Measurements from ENCODE around the gene SCAMP5.

SCAMP5 gene, protein sequence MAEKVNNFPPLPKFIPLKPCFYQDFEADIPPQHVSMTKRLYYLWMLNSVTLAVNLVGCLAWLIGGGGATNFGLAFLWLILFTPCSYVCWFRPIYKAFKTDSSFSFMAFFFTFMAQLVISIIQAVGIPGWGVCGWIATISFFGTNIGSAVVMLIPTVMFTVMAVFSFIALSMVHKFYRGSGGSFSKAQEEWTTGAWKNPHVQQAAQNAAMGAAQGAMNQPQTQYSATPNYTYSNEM

DNA sequence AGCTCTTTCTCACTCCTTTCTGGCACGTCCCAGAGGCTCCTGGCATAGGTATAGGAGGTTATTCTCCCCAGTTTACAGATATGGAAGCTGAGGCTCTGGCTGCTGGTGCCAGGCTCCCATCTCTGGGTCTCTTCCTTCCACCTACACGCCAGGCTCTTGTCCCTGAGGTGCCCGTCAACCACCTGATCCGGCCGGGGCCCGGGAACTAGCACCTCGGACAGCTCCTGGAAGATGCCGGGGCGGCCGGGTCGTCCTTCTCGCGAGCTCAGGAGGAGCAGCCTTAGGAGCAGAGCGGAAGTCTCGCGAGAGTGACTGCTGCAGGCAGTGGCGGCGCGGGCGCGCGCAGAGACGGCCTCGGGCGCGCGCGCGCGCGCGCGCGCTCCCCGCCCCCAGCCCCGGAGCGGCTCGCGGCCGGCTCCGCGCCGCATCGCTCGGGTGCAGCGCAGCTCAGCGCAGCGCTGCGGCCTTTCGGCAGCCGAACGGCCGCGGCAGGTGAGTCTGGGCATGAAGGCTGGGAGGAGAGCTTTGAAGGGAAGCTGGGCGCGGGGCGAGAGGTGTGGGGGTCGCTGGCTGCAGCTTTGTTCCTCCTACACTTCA, at the start of gene SCAMP5:
TSS of gene SCAMP5 (plus strand) at position 382 of the 597 bp plus-strand sequence. CDS start 16,277 bp downstream, outside the sequence.
- DNase-seq, result peak; percentile 86

DNA sequence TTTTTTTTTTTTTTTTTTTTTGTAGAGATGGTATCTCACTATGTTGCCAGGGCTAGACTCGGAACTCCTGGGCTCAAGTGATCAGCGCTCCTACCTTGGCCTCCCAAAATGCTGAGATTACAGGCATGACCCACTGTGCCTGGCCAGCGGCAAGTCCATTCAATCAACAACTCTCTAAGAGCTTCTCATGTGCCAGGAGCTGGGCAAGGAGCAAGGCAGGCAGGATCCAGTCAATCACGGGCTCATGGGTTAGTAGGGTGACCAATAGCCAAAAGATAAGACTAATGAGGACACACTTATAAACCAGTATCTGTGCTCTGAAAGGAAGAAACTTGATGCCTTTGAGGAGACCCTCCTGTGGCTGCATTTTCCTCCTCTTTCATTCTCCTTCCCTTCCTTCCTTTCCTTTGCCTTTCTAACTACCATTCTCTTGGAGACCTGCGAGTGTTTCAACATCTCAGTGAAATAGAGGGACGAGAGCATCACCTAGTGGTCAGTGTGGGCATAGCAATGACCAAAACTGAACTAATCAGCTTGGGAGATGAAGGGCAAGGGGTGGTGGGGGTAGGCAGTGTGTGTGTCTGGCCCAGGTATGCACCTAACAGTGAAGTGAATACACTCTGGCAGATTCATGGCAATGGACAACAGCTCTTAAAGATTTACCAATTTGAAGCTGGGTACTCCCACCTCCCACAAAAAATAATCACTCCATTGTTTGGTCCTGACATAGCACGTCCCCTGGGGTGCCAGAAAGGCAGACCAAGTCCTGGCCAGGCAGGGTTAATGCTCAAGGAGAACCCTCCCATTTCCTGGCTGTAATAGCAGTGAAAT, 45.1 kb upstream of the SCAMP5 start:
- peak; percentile 20 for DNase-seq

DNA sequence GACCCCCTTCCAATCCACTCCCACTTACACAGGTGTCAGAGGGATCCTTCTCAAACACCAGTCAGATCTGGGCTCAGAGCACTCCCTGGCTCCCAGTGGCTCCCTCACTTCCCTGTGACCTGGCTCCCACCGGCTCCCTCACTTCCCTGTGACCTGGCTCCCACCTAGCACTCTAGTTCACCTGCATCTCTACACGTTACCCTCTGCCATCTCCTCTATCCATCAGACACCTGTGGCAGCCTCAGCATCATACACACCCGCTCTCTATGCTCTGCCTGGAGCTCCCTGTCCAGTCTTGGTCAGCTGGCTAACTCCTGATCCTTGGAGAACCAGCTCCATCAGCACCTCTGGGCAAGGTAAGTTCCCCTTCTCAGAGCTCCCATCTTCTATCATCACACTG, 44.4 kb upstream of the SCAMP5 start:
- no peak for DNase-seq

DNA sequence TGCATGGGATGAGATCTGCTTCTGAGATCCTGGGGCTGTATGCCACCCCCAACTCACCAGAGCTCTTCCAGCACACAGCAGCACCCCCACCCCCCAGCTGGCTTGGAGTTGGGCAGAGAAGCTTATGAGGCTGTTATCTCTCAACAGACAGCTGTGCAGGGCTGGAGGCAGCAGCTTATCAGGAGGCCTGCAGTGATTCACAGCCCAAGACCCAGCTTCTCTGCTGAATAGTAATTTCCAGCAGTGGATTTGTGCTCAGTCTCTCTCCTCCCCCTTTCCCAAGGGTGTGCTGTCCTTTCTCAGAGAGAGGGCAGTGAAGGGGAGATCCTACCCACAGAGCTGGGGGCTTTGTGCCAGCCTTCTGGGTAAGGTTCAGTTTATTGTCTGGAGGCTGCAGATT, 40.8 kb upstream of the SCAMP5 start:
- DNase-seq, result no peak

DNA sequence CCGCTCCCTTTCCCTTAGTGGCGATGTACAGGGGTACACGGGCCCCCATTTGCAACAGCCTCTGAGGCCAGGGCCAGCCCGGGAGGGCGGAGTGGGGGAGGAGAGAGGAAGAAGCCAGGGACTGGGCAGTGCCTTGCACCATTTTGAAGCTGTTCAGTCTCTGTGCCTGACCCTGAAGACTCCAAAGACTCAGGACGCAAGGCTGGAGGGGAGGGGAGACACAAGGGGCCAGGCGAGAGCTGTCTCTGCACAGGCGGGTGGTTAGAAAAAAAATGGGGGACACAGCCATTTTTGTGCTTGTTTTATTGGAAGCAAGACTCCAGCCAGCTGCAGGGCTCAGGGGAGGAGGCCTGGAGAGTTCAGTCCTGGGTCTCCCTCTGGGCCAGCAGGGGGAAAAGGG, 40.3 kb upstream of the SCAMP5 start:
- DNase-seq, result no peak

DNA sequence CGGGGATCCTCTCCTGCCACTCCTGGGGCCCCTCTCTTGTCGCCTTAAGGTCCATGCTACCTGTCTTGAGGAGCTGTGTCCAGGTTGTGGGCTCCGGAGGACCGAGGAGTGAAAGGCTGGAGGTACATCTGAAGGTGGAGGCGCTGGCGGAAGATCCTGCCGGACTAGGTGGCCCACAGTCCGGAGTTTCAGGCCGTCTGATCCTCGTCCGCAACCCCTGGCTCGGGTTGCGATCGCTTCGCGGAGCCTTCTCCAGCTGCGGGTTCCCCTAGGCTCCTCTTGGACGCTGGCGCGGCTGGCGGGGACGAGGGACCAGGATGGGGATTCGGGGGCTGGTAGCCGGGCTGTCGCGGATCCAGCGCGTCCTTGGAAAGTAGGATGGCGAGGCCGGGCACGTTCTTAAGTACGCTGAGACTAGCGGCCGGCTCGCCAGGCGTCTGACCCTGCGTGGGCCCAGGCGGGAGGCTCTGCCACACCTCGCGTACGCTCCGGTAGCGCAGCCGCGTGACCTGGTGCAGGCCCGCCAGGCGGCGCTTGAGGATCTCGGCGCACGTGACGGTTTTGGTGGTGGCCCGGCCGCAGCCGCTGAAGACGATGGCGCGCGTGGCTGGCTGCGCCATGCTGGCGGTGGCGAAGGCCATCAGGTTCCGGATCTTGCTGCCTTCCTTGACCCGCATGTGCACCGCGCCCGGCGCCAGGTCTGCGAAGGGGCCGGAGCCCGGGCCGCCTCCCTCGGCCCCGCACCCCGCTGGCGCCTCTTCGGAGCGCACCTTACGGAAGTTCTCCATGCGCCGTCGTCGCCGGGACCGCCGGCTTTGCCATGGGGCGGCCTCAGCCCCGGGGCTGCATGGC, 39.3 kb upstream of the SCAMP5 start:
- no peak for DNase-seq

DNA sequence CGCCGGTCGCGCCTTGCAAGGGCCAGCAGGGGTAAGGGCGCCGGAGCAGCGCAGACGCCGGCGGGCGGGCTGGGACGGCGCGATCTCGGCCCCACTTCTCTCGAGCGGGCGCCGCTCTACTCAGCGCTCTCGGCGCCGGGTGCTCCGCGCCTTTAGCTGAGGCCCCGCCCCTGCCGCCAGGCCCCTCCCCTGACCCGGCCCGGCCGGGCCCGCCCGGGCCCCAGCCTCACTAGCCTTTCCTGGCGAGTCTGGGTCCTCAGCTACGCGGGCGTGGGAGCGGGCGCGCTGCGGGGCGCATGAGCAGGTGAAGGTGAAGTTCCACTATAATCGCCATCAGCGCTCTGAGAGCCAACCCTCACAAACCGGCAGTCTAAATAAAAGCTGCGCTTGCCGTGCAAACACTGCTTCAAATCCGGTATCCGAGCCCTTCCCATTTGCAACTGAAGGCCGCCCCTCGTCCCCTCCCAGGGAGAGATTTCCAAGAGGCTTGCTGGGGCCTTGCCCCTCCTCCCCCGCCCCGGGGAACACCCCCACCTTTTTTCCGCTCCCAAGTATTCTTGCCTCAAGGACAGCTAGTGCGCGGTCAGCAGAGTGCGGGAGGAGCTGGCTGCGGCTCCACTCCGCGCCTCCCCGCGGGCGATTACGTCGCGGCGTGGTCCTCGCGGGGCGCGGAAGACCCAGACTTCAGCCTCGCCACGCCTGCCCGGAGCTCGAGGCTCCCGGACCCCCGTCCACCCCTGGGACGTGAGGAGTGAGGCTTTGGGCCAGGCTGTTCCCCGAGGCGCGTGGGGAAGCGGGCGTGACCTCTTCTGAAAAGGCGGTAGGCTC, 38.5 kb upstream of the SCAMP5 start, which contains the start of gene RPP25:
TSS of gene RPP25 (minus strand) at position 125 of the 828 bp plus-strand sequence. CDS start 189 bp downstream, outside the sequence.
- DNase-seq, result peak; percentile 25

DNA sequence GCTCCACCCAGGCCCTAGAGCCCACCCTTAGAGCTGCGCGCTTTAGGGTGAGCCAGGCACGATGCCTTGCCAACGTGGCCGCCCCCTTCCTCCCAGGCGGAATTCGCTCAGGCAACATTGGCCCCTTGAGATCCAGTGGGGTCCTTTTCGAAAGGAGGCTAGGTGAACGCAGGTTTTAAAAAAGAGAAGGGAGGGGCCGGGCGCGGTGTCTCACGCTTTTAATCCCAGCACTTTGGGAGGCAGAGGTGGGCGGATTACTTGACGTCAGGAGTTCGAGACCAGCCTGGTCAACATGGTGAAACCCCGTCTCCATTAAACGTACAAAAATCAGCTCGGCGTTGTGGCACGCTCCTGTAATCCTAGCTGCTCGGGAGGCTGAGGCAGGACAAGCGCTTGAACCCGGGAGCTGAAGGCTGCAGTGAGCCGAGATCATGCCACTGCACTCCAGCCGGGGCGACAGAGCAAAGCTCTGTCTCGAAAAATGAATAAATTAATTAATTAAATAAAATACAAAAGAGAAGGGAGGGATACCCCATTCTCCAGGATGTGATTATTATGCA, 37.8 kb upstream of the SCAMP5 start:
- DNase-seq, result no peak

DNA sequence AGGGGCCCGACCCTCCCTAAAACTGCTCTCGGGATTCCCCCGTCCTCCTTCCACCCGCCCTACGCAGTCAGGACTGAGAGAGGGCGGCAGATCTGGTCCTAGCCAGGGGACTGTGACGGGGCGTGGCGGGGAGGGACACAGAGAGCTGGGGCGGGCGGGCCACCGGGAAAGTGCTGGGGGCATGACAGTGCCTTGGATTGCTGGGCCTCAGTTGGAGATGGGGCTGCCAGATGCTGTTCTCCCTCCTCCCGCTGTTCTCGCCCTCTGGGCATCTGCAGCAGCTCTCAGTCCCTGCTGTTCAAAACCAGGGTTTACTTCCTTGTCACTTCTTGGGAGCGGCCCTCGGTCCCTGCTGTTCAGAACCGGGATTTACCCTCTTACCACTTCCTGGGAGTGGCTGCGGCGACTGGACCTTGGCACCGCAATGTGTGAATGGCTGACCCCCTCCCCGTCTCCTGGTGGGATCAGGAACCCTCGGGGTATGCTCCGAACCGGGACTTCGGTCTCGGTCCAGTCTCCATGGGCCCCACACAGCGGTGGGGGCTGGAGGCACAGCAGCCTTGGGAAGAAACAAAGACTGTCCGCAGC, 36.9 kb upstream of the SCAMP5 start:
- DNase-seq, result no peak

DNA sequence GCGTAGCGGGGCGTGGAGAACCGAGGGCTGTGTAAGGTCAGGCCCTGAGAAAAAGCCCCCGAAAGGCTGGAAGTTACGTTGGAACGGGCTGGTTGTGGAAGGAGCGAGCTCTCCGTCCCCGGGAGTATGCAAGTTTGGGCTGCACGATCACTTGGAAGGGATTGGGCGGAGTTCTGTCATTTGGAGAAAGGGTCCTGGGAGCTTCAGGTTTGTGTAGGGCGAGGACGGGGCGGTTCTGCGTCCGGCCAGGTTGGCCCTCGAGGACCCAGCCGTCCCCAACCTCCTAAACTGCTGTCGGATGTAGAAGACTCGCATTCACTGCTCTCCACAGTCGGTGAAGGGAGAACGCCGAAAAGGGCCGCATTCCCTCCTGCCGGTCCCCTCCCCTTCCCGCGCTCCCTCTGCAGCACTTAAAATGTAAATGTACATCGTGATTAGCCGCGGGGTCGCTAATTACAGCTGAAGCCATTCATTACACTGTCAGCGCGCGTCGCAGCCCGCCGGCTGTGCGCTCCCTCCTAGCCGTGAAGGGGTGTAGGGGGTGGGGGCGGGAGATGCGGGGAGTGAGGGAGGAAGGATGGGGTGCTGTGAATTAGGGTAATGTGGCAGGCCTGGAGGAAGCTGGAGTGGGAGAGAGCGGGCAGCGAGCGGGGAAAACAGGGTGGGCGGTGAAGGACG, 36.3 kb upstream of the SCAMP5 start:
- DNase-seq, result no peak

DNA sequence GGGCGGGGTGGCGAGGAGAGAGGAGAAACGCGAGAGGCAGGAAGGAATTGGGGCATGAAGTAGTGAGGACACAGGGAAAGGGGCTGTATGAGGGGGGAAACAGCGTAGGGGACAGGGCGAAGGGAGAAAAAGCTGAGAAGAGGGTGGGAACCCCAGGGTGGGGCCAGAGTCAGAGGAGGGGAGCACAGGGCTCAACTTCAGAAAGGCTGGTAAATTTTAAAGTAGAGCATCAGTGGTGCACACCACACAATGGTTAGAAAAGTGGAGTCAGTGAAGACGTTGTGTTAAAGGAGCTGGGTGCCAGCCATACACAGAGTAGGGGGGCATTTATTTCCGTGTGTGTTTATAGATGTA, 35.8 kb upstream of the SCAMP5 start:
- no peak for DNase-seq

DNA sequence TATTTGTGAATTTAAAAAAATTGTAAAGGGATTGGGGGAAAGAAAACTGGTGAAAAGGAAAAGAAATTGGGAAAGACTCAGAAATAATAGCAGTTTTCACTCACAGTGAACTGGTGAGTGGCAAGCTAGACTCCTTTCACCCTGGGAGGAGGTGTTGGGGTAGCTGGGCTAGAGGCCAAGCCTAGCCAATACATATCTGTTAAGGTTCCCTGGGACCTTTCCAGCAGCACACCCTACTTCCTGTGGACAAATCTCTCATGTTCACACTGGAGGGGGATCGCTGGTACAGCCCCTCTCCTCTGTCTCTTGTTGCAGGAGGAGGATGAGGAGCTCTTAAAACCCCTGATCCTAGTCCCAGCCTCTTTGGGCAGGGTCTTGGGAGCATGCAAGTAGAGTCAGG, 35.1 kb upstream of the SCAMP5 start:
- no peak for DNase-seq

DNA sequence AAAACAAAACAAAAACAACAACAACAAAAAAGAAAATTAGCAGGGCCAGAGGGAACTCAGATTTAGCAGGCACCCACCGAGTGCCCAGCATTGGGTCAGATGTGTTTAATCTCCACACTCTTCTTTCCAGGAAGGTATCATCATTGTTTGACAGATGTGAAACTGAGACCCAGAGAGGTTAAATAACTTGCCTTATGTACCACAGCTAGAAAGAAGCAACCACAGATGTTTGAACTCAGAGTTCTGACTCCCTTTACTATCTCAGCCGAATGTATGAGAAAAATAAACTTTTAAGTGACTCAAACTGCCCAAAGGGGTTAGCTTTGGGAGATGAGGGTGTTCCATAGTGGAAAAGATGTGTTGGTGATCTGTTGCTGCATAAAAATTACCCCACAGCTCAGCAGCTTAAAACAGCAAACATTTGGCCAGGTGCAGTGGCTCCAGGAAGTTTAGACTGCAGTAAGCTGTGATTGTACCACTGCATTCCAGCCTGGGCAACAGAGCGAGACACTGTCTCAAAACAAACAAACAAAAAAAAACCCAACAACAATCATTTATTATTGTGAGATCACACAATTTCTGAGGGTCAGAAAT, 34.3 kb upstream of the SCAMP5 start:
- no peak for DNase-seq

DNA sequence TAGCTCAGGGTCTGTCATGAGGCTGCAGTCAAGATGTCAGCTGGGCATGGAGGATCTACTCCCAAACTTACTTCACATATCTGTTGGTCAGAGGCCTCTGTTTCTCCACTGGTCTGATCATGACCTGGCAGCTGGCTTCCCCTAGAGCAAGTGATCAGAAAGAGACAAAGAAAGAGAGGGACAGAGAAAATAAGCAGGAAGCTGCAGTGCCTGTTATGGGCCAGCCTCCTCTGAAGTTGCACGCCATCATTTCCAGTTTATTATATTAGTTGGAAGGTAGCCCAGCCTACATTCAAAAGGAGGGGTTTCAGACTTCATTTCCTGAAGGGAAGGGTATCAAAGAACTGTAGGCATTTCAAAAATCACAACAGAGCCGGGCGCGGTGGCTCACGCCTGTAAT, 33.7 kb upstream of the SCAMP5 start:
- DNase-seq, result no peak

DNA sequence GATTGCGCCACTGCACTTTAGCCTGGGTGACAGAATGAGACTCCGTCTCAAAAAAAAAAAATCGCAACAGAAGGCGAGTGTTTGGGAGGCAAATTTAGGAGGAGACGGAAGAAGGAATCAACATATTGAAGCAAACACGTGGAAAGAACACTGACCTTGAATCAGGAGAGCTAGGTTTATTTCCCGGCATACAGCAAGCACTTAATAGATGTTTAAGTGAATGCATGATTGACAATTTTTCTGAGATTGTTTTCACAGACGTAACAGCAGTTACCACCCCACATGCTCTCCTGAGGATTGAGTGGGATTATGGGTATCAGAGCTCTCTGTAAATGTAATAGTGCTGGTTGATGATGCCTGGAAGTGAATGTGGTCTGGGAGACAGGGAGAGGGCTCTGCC, 33.1 kb upstream of the SCAMP5 start:
- no peak for DNase-seq

DNA sequence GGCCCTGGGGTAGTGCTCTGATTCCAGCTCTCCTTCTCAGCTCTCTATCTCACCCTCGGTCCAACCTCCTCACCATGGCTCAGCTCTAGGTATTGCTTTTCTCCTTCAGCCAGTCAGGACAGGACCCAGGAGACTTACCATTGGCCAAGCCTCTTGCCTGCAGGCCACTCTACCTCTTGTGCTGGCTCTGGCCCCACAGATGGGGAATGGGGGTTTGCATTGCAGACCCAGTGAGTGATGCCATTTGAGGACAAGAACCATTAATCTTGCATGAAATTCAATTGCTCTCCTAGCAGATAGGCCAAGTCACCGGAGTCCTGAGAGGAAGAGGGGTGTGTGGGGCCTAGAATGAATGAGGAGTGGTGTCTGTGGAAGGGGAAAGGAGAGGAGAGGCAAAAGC, 32.7 kb upstream of the SCAMP5 start:
- no peak for DNase-seq

DNA sequence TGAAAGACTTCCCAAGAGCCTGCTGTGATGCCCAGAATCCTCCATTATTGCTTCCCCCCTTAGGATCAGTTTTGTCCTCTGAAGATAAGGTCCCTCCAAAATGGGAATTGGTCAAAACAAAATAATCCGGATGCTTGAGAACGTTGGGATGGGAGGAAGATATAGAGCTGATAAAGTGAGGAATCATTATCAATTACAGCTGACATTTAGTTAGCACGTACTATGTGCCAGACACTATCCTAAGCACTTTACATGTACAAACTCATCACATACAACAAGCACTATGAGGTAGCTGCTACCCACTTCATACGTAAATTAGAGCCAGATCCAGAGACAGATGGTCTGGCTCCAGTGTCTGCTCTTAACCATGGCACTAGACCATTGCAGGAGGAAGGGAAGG, 32.1 kb upstream of the SCAMP5 start:
- DNase-seq, result no peak

DNA sequence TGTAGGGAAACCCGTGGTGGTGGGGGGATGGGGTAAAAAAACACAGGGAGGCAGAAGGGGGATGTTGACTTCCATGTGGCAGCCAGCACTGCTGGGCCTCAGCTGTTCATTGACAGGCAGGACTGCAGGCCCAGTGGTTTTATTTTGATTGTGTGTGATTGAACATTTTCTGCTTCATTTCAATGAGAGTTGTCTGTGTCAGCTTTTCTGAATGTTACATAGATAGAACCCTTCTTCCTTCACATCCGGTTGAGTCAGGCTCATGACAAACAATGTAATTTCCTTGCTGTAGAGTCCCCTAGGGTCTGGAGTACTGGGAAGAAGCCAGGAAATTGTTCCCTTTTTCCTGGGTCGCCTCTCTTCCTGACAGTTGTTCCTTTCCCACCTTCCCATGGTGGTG, 30.6 kb upstream of the SCAMP5 start:
- no peak for DNase-seq

DNA sequence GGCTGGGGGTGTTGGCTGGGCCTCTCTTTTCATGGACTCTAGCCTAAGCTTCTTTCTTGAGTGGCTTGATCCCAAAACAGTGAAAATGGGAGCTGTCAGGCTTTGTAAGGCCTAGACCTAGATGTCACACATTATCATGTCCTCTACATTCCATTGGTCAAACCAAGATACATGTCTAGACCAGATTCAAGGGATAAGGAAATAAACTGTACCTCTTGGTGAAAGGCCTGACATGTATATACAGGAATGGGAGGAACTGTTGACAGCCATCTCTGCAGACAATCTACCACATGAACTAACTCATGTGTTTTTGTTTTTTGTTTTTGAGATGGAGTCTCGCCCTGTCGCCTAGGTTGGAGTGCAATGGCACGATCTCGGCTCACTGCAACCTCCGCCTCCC, 27.7 kb upstream of the SCAMP5 start:
- no peak for DNase-seq

DNA sequence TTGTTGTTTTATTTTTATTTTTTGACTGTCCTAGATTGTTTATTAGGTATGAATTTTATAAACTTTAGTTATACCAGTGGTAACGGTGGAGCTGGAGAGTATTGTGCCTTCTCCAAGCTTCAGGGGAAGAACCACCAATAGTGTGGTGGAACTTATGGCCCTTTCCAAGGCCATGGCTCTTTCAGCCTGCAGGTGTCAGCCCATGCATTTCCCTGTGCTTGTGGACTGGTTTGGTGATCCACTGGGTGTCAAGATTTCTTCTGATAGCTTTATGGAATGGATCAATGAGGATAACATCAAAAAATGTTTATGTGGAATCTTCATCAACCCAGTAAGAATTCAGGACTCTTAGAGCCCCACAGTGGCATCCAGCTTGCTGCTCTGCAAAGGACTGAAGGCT, 19.2 kb upstream of the SCAMP5 start:
- DNase-seq, result no peak

DNA sequence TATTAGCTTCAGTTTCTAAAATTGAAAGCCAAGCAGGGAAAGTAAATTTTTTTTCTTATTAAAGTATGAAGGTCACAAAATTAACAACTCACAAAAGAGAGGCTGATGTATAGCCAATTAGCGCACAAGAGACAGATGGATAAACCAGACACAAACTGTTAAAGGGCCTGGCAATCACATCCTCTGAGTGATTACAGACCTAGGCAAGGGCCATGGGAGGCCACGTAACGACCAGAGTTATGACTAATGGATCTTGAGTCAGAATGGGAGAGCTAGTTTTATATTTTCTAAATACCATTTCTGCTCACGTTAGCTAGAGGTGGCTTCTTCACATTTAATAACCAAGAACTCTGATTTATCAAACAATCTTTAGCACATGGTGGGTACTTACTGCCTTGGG, 17.8 kb upstream of the SCAMP5 start:
- no peak for DNase-seq
